SU-DHL-6 (cell line): ENCODE measurements around the gene BIVM.

ENCODE experiments used
- CTCF ChIP-seq: fragments of 200-600 bp; sonication (generic); IDR thresholded peaks from one replicate; pipeline ENCODE4 v1.5.1; 2017; ENCODE audit warnings: antibody characterized with exemption, mild to moderate bottlenecking, low read length, moderate library complexity; ENCODE audit not compliant: insufficient read depth, poor library complexity, severe bottlenecking
- EZH2phosphoT487 ChIP-seq: fragments of 200-600 bp; sonication (generic), shearing (Covaris generic); conservative IDR thresholded peaks from 2 replicates; pipeline ENCODE4 v1.6.1; 2018; ENCODE audit warnings: mild to moderate bottlenecking, antibody characterized with exemption, low read length, moderate library complexity, mixed read lengths

- TF ChIP-seq CTCF (no peak), EZH2phosphoT487 (no peak)
These were observed 19.0 kb downstream of the BIVM start for GRCh38 chr13:102817907-102818306.
